Measurements from ENCODE around the gene TAF15. TPM values are rescaled to one million over a fixed set of nuclear protein-coding genes. Genes with fewer than 3 reads are reported as not detected.

TAF15 gene
- total RNA-seq (33.4 and 75.2 TPM in 2 replicates), polyA plus RNA-seq (27.2 and 31.1 TPM in 2 replicates)

DNA sequence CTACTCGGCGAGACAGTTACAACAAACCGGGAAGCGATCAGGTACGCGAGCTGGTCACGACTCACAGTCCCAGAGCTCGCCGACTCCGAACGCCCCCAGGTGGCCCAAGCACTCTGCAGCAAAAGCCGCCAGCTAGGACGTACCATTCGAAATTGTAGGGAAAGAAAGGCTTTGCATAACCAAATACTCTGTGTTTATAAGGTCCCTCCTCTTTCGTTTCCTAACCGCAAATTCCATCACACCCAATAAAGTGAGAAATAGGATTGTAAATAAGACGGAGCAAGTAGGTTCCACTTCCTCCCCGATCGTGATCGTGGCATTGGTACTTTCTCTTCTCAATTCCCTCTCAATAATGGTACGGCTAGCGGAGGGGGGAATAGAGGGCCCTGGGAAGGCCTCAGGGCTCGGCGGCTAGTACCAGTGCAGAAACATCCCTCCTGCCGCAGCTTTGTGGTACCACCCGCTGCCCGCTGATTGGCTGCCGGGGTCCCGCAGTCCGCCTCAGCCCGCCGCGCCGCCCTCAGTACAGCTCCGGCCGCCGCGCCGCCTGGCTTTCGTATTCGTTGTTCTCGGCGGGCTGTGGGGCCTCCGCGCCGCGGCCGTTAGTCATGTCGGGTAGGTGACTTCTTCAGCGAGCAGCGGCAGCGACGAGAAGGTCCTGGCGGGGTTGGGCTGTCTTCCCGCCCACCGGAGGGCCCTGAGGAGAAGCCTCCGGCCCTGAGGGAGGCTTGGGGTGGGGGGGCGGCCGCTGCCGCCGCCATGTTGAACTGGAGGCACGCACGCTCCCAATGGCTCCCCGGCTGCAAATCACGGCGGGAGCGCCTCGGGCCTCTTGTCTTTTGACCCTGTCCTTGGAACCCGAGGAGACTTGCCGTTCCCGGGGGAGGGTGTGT, at the start of gene TAF15:
TAF15 (plus strand) TSS at position 523 of the 893 bp plus-strand sequence; CDS start at position 609, 86 bp downstream.
- Histone ChIP-seq H3K36me3 (no peaks in the 10 kb centered on the region), H3K9me3 (ENCODE audit: low read depth) (no peaks in the 10 kb centered on the region), H3K4me1 (ENCODE audit: low read depth) (peaks cover 14% of the 10 kb centered on the region), H3K4me3 (peak within 1 kb of the TSS; percentile 75), H3K27me3 (no peaks in the 10 kb centered on the region), H3K27ac (peak within 1 kb of the TSS; percentile 98)
- TF ChIP-seq, protein P1, sequence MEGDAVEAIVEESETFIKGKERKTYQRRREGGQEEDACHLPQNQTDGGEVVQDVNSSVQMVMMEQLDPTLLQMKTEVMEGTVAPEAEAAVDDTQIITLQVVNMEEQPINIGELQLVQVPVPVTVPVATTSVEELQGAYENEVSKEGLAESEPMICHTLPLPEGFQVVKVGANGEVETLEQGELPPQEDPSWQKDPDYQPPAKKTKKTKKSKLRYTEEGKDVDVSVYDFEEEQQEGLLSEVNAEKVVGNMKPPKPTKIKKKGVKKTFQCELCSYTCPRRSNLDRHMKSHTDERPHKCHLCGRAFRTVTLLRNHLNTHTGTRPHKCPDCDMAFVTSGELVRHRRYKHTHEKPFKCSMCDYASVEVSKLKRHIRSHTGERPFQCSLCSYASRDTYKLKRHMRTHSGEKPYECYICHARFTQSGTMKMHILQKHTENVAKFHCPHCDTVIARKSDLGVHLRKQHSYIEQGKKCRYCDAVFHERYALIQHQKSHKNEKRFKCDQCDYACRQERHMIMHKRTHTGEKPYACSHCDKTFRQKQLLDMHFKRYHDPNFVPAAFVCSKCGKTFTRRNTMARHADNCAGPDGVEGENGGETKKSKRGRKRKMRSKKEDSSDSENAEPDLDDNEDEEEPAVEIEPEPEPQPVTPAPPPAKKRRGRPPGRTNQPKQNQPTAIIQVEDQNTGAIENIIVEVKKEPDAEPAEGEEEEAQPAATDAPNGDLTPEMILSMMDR (IDR thresholded peaks at IDR 0.05; ENCODE audit: low read depth, low read length) = peak; percentile 88
- DNase-seq (ENCODE audit: low read depth in 1 of 2, low spot score in 1 of 2) = peak; percentile 98 to 99

DNA sequence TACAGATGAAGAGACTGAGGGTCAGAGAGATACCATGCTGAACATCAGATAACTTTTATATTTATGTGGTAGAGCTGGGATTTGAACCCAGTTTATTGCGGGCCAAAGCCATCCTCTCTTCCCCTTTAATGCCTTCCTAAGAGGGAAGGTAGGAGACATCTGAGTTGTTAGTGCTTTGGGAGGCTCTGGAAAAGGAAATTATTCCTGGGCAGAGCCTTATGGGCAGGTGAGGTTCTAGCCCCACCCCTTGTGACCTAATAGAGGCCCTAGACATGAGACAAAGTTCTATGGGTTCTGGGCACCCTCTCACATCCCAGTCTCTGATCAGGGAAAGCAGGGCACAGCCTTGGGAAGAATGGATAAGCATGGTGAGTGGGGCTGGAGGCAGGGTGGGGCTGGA, 48.7 kb upstream of the TAF15 start, which contains the start of gene C17orf50:
C17orf50 (plus strand) TSS at position 301 of the 400 bp plus-strand sequence; CDS start at position 356, 55 bp downstream.
- DNase-seq (ENCODE audit: low read depth in 1 of 2, low spot score in 1 of 2) = no peak
- no peaks in the 10 kb centered on the region for H3K36me3 ChIP-seq
- no peak within 1 kb of the TSS for H3K27ac ChIP-seq
- H3K4me3 ChIP-seq = no peak within 1 kb of the TSS
- H3K4me1 ChIP-seq (ENCODE audit: low read depth) = no peaks in the 10 kb centered on the region
- H3K27me3 ChIP-seq = no peaks in the 10 kb centered on the region
- TF ChIP-seq, protein P1 (IDR thresholded peaks at IDR 0.05; ENCODE audit: low read depth, low read length) = no peak
- H3K9me3 ChIP-seq (ENCODE audit: low read depth) = no peaks in the 10 kb centered on the region

DNA sequence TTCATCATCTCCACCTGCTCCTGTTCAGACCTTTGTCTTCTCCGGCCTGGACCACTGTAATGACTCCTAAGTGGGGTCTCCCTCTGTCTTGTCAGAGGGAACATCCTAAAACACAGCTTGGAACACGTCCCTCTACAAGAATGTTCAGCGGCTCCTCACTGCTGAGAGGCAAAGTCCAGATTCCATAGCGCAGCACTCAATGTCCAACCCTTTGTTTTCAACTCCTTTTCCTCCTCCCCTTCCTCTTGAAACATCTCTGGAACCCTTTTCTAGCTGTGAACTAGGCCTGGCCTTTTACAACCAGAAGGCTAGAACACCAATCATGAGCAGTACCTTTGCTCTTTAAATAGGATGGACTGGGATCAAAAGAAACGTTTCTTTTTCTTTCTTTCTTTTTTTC, 47.7 kb upstream of the TAF15 start:
- Histone ChIP-seq H3K27ac (no peak overlapping the region), H3K4me1 (ENCODE audit: low read depth) (no peaks in the 10 kb centered on the region), H3K27me3 (no peaks in the 10 kb centered on the region), H3K9me3 (ENCODE audit: low read depth) (no peaks in the 10 kb centered on the region), H3K4me3 (no peak overlapping the region), H3K36me3 (no peaks in the 10 kb centered on the region)
- TF ChIP-seq, protein P1 (IDR thresholded peaks at IDR 0.05; ENCODE audit: low read depth, low read length) = no peak
- no peak for DNase-seq (ENCODE audit: low read depth in 1 of 2, low spot score in 1 of 2)

GRCh38 chr17:35763767-35764122, 45.5 kb upstream of the TAF15 start:
- H3K27me3 ChIP-seq = peaks cover 7% of the 10 kb centered on the region

DNA sequence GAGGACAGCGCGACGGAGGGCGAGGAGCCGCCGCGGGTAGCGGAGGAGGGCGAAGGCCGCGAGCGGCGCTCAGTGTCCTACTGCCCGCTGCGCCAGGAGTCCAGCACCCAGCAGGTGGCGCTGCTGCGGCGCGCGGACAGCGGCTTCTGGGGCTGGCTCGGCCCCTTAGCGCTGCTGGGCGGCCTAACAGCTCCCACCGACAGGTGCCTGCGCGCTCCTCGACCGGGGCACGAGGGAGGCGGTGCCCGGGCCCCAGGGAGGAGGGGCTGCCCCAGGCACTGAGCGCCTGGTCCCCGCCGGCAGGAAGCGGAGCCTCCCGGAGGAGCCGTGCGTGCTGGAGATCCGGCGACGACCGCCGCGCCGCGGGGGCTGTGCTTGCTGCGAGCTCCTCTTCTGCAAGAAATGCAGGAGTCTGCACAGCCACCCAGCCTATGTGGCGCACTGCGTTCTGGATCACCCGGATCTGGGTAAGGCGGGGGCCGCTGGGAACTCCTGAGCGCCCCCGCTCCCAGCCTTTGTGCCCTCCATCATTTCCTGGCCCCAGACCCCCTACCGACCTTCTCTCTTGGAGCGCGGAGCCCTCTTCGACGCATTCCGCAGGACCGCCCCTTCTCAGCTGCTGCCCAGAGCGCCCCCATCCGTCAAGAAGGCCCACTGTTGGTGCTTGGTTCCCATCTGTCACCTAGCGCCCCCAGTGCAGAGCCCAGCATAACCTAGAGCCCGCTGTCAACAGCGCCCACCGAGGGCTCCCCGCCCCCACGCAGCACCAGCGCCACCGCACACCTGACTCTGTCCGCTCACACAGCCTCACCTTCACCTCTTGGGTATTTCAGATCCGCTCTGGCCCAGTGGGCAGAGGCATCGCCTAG, 44.9 kb upstream of the TAF15 start:
- no peaks in the 10 kb centered on the region for H3K4me1 ChIP-seq (ENCODE audit: low read depth)
- TF ChIP-seq, protein P1 (IDR thresholded peaks at IDR 0.05; ENCODE audit: low read depth, low read length) = peak; percentile 87
- H3K36me3 ChIP-seq = no peaks in the 10 kb centered on the region
- peak overlapping the region; percentile 43 for H3K4me3 ChIP-seq
- DNase-seq (ENCODE audit: low read depth in 1 of 2, low spot score in 1 of 2) = peak; percentile 92 to 95
- H3K27ac ChIP-seq = peak overlapping the region; percentile 2
- peaks cover 13% of the 10 kb centered on the region for H3K27me3 ChIP-seq
- H3K9me3 ChIP-seq (ENCODE audit: low read depth) = no peaks in the 10 kb centered on the region

More at GRCh38 chr17:35763767-35764122, 45.5 kb upstream of the TAF15 start:
- Histone ChIP-seq H3K9me3 (ENCODE audit: low read depth) (no peaks in the 10 kb centered on the region), H3K27ac (no peak overlapping the region), H3K4me3 (peak overlapping the region; percentile 43), H3K4me1 (ENCODE audit: low read depth) (no peaks in the 10 kb centered on the region), H3K36me3 (no peaks in the 10 kb centered on the region)
- DNase-seq (ENCODE audit: low read depth in 1 of 2, low spot score in 1 of 2) = no peak
- TF ChIP-seq, protein P1 (IDR thresholded peaks at IDR 0.05; ENCODE audit: low read depth, low read length) = no peak
